ENCODE measurements around the gene SWI5.
A peak's percentile ranks its signal among the peaks of the same experiment; 100 is the strongest.
"Not testable (repeated sequence)": the region's sequence is repeated elsewhere in the genome, so short reads cannot be mapped to it uniquely, and the experiment has no call there.

Gene SWI5

DNA sequence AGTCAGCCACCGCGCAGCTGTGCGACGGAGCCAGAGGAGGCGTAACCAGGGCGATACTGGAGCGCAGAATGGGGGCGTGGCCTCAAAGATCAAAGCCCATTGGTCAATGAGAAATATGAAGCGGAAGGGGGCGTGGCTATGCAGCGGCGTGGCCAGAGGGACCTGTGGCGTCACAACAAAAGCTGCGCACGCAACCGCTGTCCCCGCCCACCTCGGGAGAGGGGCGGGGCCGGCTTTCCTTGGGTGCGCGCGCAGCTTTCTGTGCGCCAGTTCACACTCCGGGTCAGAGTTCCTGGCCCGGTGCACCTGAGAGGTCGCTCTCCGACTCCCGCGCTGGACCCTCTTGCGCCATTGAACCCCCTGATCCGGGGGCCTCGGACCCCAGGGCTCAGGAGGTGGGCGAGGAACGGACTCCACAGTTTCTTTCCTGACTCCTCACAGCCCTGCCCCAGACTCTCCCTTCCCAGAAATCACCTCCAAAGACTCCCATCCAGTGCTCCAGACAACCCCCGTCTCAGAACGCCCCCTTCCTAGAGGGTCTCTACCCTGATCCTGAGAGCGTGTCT, at the start of gene SWI5:
SWI5 (plus strand) TSS at position 269 of the 566 bp plus-strand sequence.
- peak; percentile 99 to 100 for DNase-seq (ENCODE audit: low read depth in 2 of 2)

DNA sequence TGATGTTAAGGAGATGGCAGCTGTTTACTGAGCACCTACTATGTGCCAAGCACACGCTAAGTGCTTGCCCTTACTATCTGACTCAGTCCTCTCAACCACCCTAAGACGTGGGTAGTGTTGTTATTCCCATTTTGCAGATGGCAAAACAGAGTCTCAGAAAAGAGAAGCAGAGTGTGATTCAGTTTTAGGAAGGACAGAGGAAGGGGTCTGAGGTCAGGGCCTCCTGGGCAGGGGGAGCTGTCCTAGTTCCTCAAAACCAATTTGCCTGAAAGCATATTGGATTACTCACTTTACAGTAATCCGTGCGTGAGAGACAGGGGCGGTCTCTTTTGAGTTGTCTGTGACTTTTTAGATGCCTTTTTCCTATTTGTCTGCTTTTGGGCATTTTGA, 49.7 kb upstream of the SWI5 start:
- DNase-seq (ENCODE audit: low read depth in 2 of 2): no peak

DNA sequence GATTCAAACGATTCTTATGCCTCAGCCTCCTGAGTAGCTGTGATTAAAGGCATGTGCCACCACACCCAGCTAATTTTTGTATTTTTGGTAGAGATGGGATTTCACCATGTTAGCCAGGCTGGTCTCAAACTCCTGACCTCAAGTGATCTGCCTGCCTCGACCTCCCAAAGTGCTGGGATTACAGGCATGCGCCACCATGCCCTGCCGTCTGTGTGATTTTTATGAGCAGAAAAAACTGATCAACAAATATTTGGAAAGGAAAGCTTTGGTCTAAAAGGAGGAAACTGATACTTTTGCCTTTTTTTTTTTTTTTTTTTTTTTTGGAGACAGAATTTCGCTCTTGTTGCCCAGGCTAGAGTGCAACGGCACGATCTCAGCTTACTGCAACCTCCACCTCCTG, 45.2 kb upstream of the SWI5 start:
- DNase-seq (ENCODE audit: low read depth in 2 of 2): not testable (repeated sequence)

DNA sequence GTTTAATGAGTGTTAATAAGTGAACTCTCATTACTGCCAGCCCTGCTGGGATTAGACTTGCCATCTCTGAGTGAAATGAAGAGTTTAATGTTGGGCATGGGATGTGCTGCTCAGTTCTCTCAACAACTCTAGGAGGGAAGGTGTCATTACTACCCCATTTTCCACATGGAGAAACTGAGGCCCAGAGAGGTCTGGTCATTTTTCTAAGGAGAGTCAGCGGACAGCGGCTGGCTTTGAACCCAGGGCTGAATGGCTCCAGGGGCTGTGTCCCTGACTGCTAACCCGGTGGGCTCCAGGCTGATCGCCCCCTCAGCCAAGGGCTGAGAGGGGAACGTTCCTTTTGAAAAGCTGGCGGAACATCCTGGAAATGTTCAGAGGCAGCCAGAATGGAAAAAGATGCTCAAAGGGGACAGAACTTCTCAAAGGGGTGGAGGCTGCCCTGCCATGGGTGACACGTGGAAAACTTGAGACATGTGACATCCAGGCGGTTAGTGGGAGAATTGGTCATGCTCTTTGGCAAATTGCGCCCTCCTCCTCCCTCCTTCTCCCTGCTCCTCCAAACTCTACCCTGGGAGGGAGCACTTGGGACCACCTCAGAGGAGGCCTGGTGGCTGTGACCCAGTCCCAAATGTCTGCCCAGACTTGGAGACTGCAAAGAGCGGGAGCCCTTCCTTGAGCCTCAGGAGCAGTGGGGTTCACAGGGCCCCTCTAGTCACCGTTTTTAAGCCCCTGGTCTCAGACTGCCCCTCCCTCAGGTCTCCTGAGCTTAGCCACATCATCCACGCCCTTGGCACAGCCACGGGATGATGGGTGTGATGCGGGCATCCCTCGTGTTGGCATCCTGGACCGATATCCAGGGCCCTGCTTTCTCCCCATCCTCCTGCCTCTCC, 44.2 kb upstream of the SWI5 start:
- no peak for DNase-seq (ENCODE audit: low read depth in 2 of 2)

DNA sequence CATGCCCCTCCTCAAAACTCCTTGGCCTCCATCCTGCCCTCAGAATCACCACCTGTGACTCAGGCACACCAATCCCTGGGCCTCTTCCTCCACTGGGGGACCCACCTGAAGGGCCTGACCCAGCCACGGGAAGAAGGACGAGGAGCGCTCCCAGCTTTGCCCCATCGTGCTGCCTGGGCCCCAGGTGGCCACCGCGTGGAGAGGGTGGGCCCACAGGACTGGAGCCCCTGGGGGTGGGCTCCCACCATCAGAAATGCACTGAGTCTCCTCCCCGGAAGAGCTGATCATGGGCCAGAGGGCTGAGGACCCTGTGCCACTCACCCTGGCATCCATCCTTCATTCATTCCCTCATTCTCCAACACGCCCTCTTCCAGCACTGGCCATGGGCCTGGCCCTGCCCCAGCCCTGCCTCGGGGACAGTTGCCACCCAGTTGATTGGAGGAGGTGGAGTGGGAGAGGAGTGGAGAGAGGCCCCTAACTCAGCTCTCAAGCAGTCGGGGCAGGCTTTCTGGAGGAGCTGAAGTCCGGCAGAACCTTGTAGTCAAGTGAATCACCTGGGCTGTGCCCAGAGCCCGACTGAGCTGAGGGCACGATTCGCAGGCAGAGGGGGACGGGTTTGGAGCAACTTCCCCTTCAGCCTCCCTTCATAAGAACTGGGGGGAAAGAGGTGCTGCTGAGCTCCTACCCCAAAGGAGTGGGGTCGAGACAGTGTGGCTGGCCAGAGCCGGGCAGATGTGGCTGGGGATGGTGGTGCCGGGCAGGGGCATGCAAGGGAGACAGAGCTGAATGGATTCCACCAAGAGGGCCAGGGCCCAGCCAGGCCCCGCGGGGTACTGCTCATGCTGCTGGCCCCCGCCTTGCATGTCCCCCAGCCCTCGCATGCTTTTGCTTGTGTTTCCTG, 43.3 kb upstream of the SWI5 start:
- DNase-seq (ENCODE audit: low read depth in 2 of 2): no peak

DNA sequence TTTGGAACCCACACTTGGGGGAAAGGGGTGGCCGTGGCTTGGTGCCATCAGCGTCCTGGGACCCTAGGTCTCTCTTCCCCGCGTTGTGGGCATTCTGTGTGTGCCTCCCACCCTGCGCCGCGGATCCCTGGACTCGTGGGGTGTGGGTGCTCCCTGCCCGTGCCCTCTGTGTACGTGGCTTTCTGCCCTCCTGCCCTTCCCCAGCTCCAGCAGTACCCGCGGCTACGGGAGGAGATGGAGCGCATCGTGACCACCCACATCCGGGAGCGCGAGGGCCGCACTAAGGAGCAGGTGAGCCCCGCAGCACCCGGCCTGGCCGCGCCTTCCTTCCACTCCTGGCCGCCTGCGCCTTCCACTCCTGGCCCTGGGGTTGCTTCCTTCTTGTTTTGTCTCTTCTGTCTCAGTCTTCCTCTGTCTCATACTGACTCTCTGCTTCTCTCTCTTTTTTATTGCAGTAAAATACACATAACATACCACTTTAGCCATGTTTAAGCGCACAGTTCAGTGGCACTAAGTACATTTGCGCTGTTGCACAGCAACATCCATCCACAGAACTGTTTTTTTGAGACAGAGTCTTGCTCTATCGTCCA, 42.2 kb upstream of the SWI5 start:
- no peak for DNase-seq (ENCODE audit: low read depth in 2 of 2)

DNA sequence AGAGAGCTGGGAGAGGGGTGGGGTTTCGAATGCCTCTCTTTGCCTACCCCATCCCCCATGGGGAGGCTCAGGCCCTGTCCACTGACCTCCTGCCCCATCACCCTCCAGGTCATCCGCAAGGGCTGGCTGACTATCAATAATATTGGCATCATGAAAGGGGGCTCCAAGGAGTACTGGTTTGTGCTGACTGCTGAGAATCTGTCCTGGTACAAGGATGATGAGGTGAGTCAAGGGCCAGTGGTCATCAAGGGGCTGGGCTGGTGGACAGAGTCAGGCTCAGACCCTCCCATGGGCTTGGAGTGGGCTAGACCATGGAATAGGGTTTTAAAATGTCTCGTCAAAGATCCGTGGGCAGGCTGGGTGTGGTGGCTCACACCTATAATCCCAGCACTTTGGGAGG, 34.0 kb upstream of the SWI5 start:
- no peak for DNase-seq (ENCODE audit: low read depth in 2 of 2)

DNA sequence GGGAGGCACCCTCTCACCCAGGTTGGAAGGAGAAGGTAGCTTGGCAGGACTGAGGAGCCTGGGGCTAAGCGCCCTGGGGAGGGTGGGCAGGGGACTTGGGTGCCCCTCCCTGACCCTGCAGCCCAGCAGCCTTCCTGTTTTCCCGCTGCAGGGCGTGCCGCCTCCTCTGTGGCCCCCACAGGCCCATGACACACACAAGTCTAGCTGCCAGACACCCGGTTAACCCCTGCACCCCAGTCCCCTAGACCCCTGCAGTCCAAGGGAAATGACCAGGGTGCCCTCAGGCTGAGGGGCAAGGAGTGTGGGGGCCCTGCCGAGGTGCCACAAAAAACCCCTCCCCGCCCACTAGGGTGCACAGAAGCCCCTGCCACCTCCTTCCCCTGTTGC, 33.3 kb upstream of the SWI5 start:
- DNase-seq (ENCODE audit: low read depth in 2 of 2): no peak

DNA sequence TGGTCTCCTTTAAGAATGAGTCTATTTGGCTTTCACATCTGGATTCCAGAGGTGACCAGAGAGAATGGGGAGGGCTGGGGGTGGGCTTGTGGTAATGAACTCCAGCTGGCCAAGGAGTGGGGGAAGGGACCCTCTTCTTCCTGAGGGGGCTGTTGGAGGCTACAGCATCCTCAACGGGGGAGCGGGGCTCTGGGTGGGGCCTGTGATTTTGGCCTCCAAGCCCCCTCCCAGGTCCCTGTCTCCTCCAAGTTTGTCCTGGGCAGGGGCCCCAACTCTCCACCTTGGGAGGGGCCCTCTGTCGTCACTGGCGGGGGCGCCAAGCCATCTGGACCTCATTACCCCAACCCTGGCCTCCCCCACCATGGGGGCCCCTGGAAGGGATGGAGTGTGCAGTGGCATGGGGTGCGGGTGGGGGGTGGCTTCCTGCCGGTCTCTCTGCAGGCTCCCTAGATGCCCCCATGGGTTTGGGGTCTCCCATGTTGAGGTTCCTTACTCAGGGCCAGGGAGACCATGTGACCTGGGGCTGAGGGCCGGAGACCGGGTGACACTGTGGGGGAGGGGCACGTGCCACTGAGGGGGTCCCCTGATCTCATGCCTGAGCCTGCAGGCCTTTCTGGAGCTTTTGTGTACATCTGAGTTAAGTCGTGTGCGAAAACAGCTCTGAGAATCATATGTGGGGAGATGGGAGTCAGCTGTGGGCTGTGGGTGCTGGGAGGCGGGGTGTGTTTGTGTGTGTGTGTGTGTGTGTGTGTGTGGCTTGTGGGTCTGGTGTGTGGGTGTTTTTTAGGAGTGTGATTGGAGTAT, 32.7 kb upstream of the SWI5 start:
- DNase-seq (ENCODE audit: low read depth in 2 of 2): no peak

DNA sequence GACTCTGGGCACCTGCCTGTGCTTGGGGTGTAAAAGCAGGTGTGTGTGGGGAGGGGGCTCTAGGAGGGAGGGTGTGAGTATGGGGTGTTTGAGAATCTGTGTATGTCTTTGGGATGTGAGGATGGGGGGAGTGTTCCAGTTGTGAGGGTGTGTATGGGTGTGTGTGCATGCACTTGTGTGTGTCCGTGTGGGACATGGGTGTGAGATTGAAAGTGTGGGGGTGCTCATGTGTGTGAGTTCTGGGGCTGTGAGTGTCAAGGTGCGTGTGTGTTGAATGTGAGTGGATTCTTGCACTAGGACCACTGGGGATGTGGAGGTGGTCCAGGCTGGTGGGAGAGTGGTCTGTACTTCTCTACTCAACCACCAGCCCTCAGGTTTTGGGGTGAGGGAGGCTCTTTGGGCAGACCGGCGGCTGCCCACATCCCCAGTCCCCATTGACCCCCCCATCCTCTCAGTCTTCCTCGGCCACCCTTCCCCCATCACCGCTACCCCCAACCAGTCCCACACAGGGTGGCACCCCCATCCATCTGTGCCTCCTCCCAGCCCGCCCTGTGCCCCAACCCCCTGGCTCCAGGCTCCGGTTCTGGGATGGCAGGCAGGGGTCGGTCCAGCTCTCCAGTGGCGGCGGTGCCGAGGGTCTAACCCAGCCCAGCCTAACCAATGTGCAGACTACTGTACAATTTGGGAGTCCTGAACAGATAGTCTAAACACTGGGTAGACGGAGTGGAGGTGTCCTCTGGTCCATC, 31.8 kb upstream of the SWI5 start:
- no peak for DNase-seq (ENCODE audit: low read depth in 2 of 2)

DNA sequence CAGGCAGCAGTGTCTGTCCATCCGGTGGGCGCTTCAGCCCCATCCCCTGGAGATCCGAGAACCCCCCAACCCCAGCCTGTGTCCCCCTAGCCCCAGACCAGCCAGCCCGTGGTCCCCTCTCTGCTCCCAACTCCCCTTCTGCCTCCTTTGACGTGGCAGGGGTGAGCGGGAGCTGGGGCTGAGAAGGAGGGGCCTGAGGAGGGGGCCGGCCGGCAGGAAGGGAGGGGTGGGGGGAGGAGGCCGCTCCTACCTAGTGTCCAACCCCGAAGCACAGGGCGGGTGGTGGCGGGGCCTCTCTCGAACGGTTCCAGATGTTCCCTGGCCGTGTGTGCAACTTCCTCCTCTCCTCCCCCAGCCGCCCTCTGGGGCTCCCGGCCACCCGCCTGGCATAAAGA, 31.2 kb upstream of the SWI5 start:
- no peak for DNase-seq (ENCODE audit: low read depth in 2 of 2)

DNA sequence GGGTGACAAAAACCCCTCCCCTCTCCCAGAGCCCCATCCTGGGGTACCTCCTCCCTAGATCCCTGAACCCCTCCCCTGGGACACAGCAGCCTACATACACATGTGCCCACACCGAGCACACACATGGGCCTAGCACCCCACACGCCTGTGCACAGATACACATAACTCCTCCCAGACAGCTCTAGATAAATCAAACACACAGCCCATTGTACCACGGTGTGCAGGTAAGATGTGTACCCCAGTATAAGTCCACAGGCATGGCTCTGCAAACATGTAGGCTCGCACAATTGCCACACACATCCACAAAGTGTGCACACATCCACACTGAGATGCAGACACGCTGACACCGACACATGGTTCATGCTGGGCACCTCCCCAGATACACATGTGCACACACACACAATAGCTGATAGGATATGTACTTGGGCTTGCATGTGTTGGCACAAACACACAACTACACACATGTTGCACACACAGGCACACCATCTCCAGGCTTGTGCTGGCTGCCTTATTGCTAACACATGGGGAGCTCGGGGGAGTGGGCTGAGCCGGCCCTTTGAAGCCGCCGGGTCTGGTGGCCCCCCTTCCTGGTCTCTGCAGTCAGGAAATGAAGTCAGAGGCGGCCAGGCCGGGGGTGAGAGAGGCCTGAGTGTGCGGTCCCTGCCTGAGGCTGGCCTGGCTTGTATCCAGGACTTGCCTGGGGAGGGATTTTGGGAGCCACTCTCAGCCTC, 30.5 kb upstream of the SWI5 start:
- DNase-seq (ENCODE audit: low read depth in 2 of 2): no peak

DNA sequence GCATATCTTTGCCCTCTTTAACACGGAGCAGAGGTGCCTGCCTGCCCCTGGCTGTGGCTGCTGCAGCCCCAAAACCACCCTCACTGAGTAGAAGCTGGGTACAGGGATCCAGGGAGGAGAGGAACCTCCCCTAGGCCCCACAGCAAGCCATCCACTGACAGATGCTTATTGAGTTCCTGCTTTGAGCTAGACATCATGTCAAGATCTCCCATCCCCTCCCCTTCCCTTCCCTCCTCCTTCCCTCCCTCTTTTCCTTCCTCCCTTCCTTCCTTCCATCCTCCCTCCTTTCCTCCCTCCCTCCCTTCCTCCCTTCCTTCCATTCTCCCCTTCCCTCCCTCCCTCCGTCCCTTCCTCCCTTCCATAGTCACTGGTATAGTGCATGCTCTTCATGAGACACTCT, 29.6 kb upstream of the SWI5 start:
- DNase-seq (ENCODE audit: low read depth in 2 of 2): no peak

DNA sequence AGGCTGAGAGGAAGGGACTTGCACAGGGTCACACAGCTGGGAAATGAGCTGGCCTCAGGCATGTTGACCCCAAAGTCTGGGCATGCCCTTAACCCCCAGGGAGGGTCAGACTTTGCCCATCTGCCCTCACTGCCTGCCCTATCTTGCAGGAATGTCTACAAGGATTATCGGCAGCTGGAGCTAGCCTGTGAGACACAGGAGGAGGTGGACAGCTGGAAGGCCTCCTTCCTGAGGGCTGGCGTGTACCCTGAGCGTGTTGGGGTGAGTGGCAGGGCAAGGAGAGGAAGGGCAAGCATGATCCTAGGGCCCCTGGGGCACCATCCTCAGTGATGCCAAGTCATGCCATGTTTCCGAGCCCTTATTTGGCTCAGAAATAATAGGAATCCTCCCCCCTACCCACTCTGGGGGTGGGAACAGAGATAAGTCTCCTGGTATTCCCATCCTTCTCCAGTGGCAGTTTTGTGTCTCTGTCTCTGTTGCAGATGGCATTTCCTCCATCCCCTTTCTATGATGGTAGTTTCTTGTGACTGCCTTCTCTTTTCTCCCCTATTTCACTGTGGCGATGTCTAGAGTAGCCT, 28.8 kb upstream of the SWI5 start:
- DNase-seq (ENCODE audit: low read depth in 2 of 2): no peak

DNA sequence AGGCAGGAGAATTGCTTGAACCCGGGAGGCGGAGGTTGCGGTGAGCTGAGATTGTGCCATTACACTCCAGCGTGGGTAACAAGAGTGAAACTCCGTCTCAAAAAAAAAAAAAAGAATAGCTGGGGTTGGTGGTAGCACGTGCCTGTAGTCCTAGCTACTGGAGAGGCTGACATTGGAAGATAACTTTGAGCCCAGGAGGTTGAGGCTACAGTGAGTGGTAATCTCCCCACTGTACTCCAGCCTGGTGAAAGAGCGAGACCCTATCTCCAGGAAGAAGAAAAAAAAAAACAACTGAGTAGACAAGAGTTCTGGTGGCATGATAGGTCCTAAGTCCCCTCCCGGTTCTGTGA, 26.5 kb upstream of the SWI5 start:
- DNase-seq (ENCODE audit: low read depth in 2 of 2): no peak

DNA sequence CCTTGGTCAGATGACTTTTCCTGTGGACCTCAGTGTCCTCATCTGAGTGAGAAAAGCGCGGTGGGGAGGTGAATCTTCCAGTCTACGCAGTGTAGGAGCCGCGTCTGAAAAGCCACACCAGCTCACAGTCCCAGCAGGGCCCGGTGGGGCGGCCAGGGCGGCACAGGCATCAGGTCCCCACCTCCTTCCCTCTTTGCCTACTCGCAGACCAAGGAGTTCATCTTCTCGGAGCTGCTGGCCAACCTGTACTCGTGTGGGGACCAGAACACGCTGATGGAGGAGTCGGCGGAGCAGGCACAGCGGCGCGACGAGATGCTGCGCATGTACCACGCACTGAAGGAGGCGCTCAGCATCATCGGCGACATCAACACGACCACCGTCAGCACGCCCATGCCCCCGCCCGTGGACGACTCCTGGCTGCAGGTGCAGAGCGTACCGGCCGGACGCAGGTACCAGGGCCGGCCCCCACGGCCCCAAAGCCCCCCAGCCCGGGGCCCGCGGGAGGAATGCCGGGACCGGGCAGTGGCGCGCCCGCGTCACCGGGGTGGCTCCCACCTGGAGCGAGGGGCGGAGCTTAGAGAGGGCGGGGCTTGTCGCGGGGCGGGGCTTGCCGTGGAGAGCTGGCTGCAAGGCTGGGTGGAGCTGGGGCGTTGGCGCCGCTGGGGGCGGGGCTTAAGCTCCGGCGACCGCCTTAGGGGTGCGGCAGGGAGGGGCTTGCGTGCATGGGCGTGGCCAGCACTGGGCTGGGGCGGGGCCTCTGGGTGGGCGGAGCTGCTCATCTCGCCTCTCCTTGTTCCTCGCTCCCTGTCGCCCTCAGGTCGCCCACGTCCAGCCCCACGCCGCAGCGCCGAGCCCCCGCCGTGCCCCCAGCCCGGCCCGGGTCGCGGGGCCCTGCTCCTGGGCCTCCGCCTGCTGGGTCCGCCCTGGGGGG, 25.9 kb upstream of the SWI5 start:
- peak; percentile 93 to 96 for DNase-seq (ENCODE audit: low read depth in 2 of 2)

DNA sequence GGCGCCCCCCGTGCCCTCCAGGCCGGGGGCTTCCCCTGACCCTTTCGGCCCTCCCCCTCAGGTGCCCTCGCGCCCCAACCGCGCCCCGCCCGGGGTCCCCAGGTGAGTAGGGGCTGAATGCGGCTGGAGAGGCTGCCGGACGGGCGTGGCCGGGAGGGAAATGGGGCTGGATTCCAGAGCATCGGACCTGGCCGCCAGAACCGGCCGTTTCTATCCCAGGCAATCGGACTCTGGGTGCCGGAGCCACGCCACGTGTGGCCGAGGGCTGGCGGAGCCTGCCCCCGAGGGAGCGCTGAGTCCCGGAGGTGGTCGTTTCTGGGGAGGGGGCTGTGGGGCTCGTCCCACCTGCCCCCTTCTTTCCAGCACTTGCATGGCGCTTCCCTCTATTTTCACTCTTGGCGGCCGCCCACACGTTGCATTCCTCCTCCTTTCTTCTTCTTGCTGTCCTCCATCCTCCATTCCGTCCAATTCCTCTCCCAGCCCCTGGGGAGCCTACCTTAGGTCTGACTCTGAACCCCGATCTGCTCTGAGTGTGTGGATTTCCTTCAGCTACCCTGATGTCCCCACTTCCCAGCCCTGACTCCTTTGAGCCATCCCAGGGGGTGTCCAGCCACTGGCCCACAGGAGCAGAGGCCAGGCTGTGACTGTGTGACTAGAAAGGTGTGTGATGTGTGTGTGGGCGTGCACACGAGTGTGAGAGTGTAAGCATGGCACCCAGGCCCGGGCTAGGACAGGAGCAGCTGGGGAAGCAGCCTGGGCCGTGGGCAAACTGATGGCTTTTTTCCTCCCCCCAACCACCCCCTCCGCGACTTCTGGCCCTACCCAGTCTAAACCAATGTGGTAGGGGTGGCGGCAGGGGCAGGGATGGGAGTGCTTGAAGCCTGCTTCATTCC, 25.0 kb upstream of the SWI5 start:
- no peak for DNase-seq (ENCODE audit: low read depth in 2 of 2)

DNA sequence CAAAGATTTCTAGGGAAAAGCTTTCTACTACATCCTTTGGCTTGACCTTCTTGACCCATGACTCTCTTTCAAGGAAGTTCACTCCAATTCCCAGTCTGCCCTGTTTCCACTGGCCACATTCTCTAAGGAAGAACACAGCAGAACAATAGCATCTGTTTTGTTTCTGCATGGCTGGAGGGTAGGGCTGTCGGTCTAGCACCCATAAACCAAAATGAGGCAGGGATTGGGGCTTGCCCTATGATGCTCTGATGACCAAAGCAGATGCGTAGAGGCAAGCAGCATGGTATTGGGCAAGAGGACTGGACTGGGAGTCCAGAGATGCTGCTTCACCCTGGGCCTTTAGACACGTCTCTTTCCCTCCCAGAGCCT, 24.4 kb upstream of the SWI5 start:
- DNase-seq (ENCODE audit: low read depth in 2 of 2): no peak
